ENCODE measurements around the gene FHDC1.

The FHDC1 gene

GRCh38 chr4:152992027-152992426, 55.9 kb downstream of the FHDC1 start:
- no peak for DNase-seq (ENCODE audit: low spot score)
- TF ChIP-seq, protein P1, sequence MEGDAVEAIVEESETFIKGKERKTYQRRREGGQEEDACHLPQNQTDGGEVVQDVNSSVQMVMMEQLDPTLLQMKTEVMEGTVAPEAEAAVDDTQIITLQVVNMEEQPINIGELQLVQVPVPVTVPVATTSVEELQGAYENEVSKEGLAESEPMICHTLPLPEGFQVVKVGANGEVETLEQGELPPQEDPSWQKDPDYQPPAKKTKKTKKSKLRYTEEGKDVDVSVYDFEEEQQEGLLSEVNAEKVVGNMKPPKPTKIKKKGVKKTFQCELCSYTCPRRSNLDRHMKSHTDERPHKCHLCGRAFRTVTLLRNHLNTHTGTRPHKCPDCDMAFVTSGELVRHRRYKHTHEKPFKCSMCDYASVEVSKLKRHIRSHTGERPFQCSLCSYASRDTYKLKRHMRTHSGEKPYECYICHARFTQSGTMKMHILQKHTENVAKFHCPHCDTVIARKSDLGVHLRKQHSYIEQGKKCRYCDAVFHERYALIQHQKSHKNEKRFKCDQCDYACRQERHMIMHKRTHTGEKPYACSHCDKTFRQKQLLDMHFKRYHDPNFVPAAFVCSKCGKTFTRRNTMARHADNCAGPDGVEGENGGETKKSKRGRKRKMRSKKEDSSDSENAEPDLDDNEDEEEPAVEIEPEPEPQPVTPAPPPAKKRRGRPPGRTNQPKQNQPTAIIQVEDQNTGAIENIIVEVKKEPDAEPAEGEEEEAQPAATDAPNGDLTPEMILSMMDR (IDR thresholded peaks at IDR 0.05; ENCODE audit: extremely low read depth, missing control alignments): no peak

- TF ChIP-seq, protein P1 (IDR thresholded peaks at IDR 0.05; ENCODE audit: extremely low read depth, missing control alignments): no peak
- DNase-seq (ENCODE audit: low spot score): no peak
Observed at GRCh38 chr4:152992466-152992865, 56.3 kb downstream of the FHDC1 start.

DNA sequence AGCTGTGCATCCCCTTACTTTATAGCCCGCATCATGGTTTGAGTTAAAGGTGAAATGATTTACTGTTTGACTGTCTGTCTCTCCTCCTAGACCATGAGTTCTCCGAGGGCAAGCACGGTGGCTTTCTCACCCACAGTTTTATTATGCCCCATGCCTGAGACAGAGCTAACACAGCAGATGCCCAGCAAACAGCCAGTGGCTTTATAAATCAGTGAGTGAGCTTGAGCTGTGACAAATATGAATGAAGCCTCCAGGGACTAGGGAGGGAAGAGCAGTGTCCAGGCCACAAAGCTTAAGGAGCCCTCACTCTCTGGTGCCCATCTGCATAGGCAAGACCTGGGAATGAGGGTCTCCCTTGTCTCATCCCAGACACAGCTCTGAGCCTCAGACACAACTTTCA, 57.9 kb downstream of the FHDC1 start:
- DNase-seq (ENCODE audit: low spot score): no peak
- TF ChIP-seq, protein P1 (IDR thresholded peaks at IDR 0.05; ENCODE audit: extremely low read depth, missing control alignments): no peak

DNA sequence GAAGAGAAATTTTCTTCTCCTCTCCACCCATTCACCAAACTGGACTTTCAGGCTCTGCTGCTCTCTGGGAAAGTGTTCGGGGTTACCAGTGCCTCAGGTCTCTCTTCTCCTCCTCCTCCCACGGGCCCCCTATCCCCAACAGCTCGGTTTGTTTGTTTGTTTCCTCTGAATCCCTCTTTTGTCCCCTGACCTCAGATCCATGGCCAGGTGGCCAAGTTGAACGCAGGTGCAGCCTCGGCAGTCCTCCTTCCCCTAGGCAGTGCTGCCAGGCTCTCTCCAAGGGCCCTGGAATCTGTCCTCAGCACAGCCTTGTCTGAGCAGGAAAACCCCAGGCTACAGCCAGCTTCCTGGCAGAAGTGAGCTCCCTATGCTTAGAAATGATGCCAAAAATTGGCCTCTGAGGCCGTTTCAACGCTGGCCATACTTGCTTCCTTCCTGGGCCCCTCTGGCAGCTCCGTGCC, 60.0 kb downstream of the FHDC1 start:
- TF ChIP-seq, protein P1 (IDR thresholded peaks at IDR 0.05; ENCODE audit: extremely low read depth, missing control alignments): no peak
- no peak for DNase-seq (ENCODE audit: low spot score)

- TF ChIP-seq, protein P1 (IDR thresholded peaks at IDR 0.05; ENCODE audit: extremely low read depth, missing control alignments): no peak
- DNase-seq (ENCODE audit: low spot score): no peak
Observed at GRCh38 chr4:152996672-152997071, 60.5 kb downstream of the FHDC1 start.

DNA sequence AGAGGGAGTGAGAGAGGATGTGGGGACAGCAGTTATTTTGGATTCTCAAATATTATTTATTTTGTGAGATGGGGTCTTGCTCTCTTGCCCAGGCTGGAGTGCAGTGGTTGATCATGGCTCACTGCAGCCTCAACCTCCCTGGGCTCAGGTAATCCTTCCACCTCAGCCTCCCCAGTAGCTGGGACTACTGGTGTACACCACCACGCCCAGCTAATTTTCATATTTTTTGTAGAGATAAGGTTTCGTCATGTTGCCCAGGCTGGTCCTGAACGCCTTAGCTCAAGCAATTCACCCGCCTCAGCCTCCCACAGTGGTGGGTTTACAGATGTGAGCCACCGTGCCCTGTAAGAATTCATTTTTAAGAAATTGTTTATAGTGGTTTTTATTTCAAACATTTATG, 61.2 kb downstream of the FHDC1 start:
- DNase-seq (ENCODE audit: low spot score): no peak
- TF ChIP-seq, protein P1 (IDR thresholded peaks at IDR 0.05; ENCODE audit: extremely low read depth, missing control alignments): no peak

- TF ChIP-seq, protein P1 (IDR thresholded peaks at IDR 0.05; ENCODE audit: extremely low read depth, missing control alignments): no peak
- DNase-seq (ENCODE audit: low spot score): no peak
Observed at GRCh38 chr4:152997771-152998487, 61.8 kb downstream of the FHDC1 start.

All from GM20000 (cell line).